Measurements from ENCODE around the gene PARD3B.

DNA sequence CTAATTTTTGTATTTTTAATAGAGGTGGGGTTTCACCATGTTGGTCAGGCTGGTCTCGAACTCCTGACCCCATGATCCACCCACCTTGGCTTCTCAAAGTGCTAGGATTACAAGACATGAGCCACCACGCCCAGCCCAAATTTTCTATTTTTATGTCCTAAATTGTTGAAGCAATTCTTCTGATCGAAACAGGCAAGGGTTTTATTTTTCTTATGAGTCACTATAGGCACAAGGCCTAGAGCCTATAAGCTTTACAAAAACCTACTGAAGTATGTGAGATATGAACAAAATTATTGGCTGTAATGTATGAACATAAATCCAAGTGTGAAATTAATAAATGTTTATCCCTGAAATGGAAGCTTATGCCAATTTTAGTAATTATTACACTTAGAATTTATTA is 672.8 kb downstream of the PARD3B start:
- TF ChIP-seq, protein P1, sequence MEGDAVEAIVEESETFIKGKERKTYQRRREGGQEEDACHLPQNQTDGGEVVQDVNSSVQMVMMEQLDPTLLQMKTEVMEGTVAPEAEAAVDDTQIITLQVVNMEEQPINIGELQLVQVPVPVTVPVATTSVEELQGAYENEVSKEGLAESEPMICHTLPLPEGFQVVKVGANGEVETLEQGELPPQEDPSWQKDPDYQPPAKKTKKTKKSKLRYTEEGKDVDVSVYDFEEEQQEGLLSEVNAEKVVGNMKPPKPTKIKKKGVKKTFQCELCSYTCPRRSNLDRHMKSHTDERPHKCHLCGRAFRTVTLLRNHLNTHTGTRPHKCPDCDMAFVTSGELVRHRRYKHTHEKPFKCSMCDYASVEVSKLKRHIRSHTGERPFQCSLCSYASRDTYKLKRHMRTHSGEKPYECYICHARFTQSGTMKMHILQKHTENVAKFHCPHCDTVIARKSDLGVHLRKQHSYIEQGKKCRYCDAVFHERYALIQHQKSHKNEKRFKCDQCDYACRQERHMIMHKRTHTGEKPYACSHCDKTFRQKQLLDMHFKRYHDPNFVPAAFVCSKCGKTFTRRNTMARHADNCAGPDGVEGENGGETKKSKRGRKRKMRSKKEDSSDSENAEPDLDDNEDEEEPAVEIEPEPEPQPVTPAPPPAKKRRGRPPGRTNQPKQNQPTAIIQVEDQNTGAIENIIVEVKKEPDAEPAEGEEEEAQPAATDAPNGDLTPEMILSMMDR (IDR thresholded peaks at IDR 0.05; ENCODE audit: low read depth, low read length, poor library complexity, severe bottlenecking): no peak
- no peak for TF ChIP-seq EZH2phosphoT487 (IDR thresholded peaks at IDR 0.05; ENCODE audit: borderline replicate concordance, low read length)
